Measurements from ENCODE around the gene TACR2. TPM values are rescaled to one million over a fixed set of nuclear protein-coding genes. Genes with fewer than 3 reads are reported as not detected.

The TACR2 gene
- total RNA-seq, 6 experiments from 2014 or later = not detected

GRCh38 chr10:69411476-69411875 lies 5.2 kb downstream of the TACR2 start:
- H3K27ac Mint-ChIP-seq = no peak overlapping the region
- H3K4me1 Mint-ChIP-seq (ENCODE audit: low read depth) = peaks cover 23% of the 10 kb centered on the region
- no peaks in the 10 kb centered on the region for H3K9me3 Mint-ChIP-seq
- H3K36me3 Mint-ChIP-seq (ENCODE audit: low read depth) = no peaks in the 10 kb centered on the region
- peak; percentile 9 for DNase-seq
- TF ChIP-seq CTCF (IDR thresholded peaks at IDR 0.05) = no peak
- no peak overlapping the region for H3K4me3 Mint-ChIP-seq
- peaks cover 9% of the 10 kb centered on the region for H3K27me3 Mint-ChIP-seq (ENCODE audit: insufficient read depth)

- TF ChIP-seq CTCF (IDR thresholded peaks at IDR 0.05) = no peak
- no peak overlapping the region for H3K27ac Mint-ChIP-seq
- H3K4me1 Mint-ChIP-seq (ENCODE audit: low read depth) = peaks cover 25% of the 10 kb centered on the region
- H3K4me3 Mint-ChIP-seq = no peak overlapping the region
- H3K9me3 Mint-ChIP-seq = no peaks in the 10 kb centered on the region
- peaks cover under 1% of the 10 kb centered on the region; the same call in 1 of the 2 replicates for H3K36me3 Mint-ChIP-seq (ENCODE audit: low read depth)
- H3K27me3 Mint-ChIP-seq (ENCODE audit: insufficient read depth) = peaks cover 12% of the 10 kb centered on the region
- no peak for DNase-seq
Observed at GRCh38 chr10:69410487-69410886, 6.2 kb downstream of the TACR2 start.

GRCh38 chr10:69409968-69410367 lies 6.8 kb downstream of the TACR2 start:
- H3K27me3 Mint-ChIP-seq (ENCODE audit: insufficient read depth) = peaks cover 8% of the 10 kb centered on the region
- H3K4me3 Mint-ChIP-seq = no peak overlapping the region
- no peak overlapping the region for H3K27ac Mint-ChIP-seq
- no peaks in the 10 kb centered on the region for H3K9me3 Mint-ChIP-seq
- H3K4me1 Mint-ChIP-seq (ENCODE audit: low read depth) = peaks cover 29% of the 10 kb centered on the region
- DNase-seq = no peak
- H3K36me3 Mint-ChIP-seq (ENCODE audit: low read depth) = peaks cover 5% of the 10 kb centered on the region; the same call in 1 of the 2 replicates
- TF ChIP-seq CTCF (IDR thresholded peaks at IDR 0.05) = no peak

- no peak for DNase-seq
- Mint-ChIP-seq H3K4me3 (peak overlapping the region; percentile 77; the same call in 1 of the 2 replicates), H3K27ac (no peak overlapping the region), H3K27me3 (ENCODE audit: insufficient read depth) (peaks cover 8% of the 10 kb centered on the region), H3K4me1 (ENCODE audit: low read depth) (peaks cover 37% of the 10 kb centered on the region), H3K9me3 (no peaks in the 10 kb centered on the region), H3K36me3 (ENCODE audit: low read depth) (peaks cover 12% of the 10 kb centered on the region)
- TF ChIP-seq CTCF (IDR thresholded peaks at IDR 0.05) = no peak
Observed at GRCh38 chr10:69409176-69409495, 7.6 kb downstream of the TACR2 start.

GRCh38 chr10:69408318-69409175 lies 8.2 kb downstream of the TACR2 start:
- peak overlapping the region; percentile 78 for H3K4me3 Mint-ChIP-seq
- peak; percentile 90 for TF ChIP-seq CTCF (IDR thresholded peaks at IDR 0.05)

More at GRCh38 chr10:69408318-69409175, 8.2 kb downstream of the TACR2 start:
- Mint-ChIP-seq H3K27ac (peak overlapping the region; percentile 80), H3K27me3 (ENCODE audit: insufficient read depth) (peaks cover 8% of the 10 kb centered on the region), H3K9me3 (no peaks in the 10 kb centered on the region), H3K4me1 (ENCODE audit: low read depth) (peaks cover 43% of the 10 kb centered on the region), H3K36me3 (ENCODE audit: low read depth) (peaks cover 12% of the 10 kb centered on the region)
- peak; percentile 87 for DNase-seq
